Glutamatergic neuron (in vitro differentiated cells): ENCODE results near the gene STT3B. TPM values are rescaled to one million over a fixed set of nuclear protein-coding genes. Genes with fewer than 3 reads are reported as not detected.

Experiments used
- DNase-seq: peaks from one replicate; pipeline ENCODE4 v3.0.0; 2022
- H3K27ac Mint-ChIP-seq: one replicate; pipeline ENCODE4 v1.8.0; 2020; ENCODE audit warnings: mild to moderate bottlenecking, mixed read lengths, inconsistent platforms; ENCODE audit not compliant: unreplicated experiment
- H3K27me3 Mint-ChIP-seq: one replicate; pipeline ENCODE4 v1.8.0; 2020; ENCODE audit warnings: mild to moderate bottlenecking, moderate library complexity, mixed read lengths, inconsistent platforms; ENCODE audit not compliant: unreplicated experiment
- H3K36me3 Mint-ChIP-seq: one replicate; pipeline ENCODE4 v1.8.0; 2020; ENCODE audit warnings: mild to moderate bottlenecking, mixed read lengths, inconsistent platforms; ENCODE audit not compliant: unreplicated experiment
- H3K4me1 Mint-ChIP-seq: one replicate; pipeline ENCODE4 v1.8.0; 2020; ENCODE audit warnings: mild to moderate bottlenecking, low read depth, mixed read lengths, inconsistent platforms; ENCODE audit not compliant: unreplicated experiment
- H3K4me3 Mint-ChIP-seq: one replicate; pipeline ENCODE4 v1.8.0; 2020; ENCODE audit warnings: mild to moderate bottlenecking, mixed read lengths, inconsistent platforms; ENCODE audit not compliant: unreplicated experiment
- H3K9me3 Mint-ChIP-seq: one replicate; pipeline ENCODE4 v1.8.0; 2020; ENCODE audit warnings: mild to moderate bottlenecking, moderate library complexity, mixed read lengths, inconsistent platforms; ENCODE audit not compliant: unreplicated experiment
- CTCF ChIP-seq: fragments of 200-600 bp; sonication (generic); IDR thresholded peaks from one replicate; pipeline ENCODE4 v1.5.0; 2021; ENCODE audit not compliant: partially characterized antibody, unreplicated experiment
- total RNA-seq: library from RNA; stranded (reverse); fragmentation: NEBNext Ultra II Directional; extraction: Animal tissue kit (Norgen Biotek cat#: 25700); gene quantifications from one replicate; pipeline ENCODE4 v1.2.1, GENCODE V29; 2021; ENCODE audit not compliant: unreplicated experiment

The STT3B gene
- total RNA-seq, 1 donor from 2014 or later = 65.1 TPM

GRCh38 chr3:31531992-31532586 is 636 bp upstream of the STT3B start:
- TF ChIP-seq CTCF = peak; percentile 16
- H3K27me3 Mint-ChIP-seq = peaks cover 5% of the 10 kb centered on the region
- H3K9me3 Mint-ChIP-seq = peaks cover 12% of the 10 kb centered on the region
- H3K36me3 Mint-ChIP-seq = no peaks in the 10 kb centered on the region
- peak overlapping the region; percentile 98 for H3K27ac Mint-ChIP-seq
- peak; percentile 100 for DNase-seq
- peaks cover 15% of the 10 kb centered on the region for H3K4me1 Mint-ChIP-seq
- peak overlapping the region; percentile 88 for H3K4me3 Mint-ChIP-seq

GRCh38 chr3:31533169-31534064 is 692 bp downstream of the STT3B start:
- peaks cover 5% of the 10 kb centered on the region for H3K27me3 Mint-ChIP-seq
- peak; percentile 0 for TF ChIP-seq CTCF
- H3K36me3 Mint-ChIP-seq = no peaks in the 10 kb centered on the region
- H3K4me3 Mint-ChIP-seq = peak overlapping the region; percentile 96
- H3K4me1 Mint-ChIP-seq = peaks cover 17% of the 10 kb centered on the region
- H3K9me3 Mint-ChIP-seq = peaks cover 12% of the 10 kb centered on the region
- DNase-seq = peak; percentile 71
- peak overlapping the region; percentile 82 for H3K27ac Mint-ChIP-seq

GRCh38 chr3:31534065-31534425 is 1.3 kb downstream of the STT3B start:
- no peak for TF ChIP-seq CTCF
- Mint-ChIP-seq H3K4me1 (peaks cover 21% of the 10 kb centered on the region), H3K27ac (peak overlapping the region; percentile 40), H3K9me3 (peaks cover 12% of the 10 kb centered on the region), H3K27me3 (peaks cover 5% of the 10 kb centered on the region), H3K4me3 (peak overlapping the region; percentile 96), H3K36me3 (no peaks in the 10 kb centered on the region)
- no peak for DNase-seq

GRCh38 chr3:31536497-31536896 is 3.8 kb downstream of the STT3B start:
- Mint-ChIP-seq H3K4me3 (no peak overlapping the region), H3K9me3 (peaks cover 9% of the 10 kb centered on the region), H3K4me1 (peaks cover 28% of the 10 kb centered on the region), H3K27ac (no peak overlapping the region), H3K36me3 (no peaks in the 10 kb centered on the region), H3K27me3 (peaks cover 5% of the 10 kb centered on the region)
- TF ChIP-seq CTCF = no peak
- DNase-seq = no peak

GRCh38 chr3:31538801-31539200 is 6.1 kb downstream of the STT3B start:
- Mint-ChIP-seq H3K36me3 (no peaks in the 10 kb centered on the region), H3K4me3 (no peak overlapping the region), H3K27ac (no peak overlapping the region), H3K27me3 (no peaks in the 10 kb centered on the region), H3K9me3 (peaks cover 5% of the 10 kb centered on the region), H3K4me1 (peaks cover 28% of the 10 kb centered on the region)
- DNase-seq = no peak
- no peak for TF ChIP-seq CTCF
